COR-L47 (cell line): Measurements from ENCODE around the gene FDX1.
A peak's percentile ranks its signal among the peaks of the same experiment; 100 is the strongest.
"Not testable (repeated sequence)": the region's sequence is repeated elsewhere in the genome, so short reads cannot be mapped to it uniquely, and the experiment has no call there.

Experiments
- DNase-seq: peaks from one replicate; lab custom pipeline; 2025; lab: John Stamatoyannopoulos, UW

The FDX1 gene

GRCh38 chr11:110429731-110430266 is at the start of gene FDX1:
FDX1 (plus strand) TSS chr11:110429948; CDS start chr11:110430121, 173 bp downstream.
- peak; percentile 89 for DNase-seq

- no peak for DNase-seq
These were observed 48.7 kb upstream of the FDX1 start for GRCh38 chr11:110380836-110381622.

GRCh38 chr11:110388231-110388630 is 41.5 kb upstream of the FDX1 start:
- DNase-seq, result not testable (repeated sequence)

- no peak for DNase-seq
These were observed 39.8 kb upstream of the FDX1 start for GRCh38 chr11:110389965-110390364.

- DNase-seq, result no peak
These were observed 37.7 kb upstream of the FDX1 start for GRCh38 chr11:110392056-110392455.

GRCh38 chr11:110397668-110398286 is 32.0 kb upstream of the FDX1 start:
- DNase-seq, result not testable (repeated sequence)

GRCh38 chr11:110403585-110403984 is 26.2 kb upstream of the FDX1 start:
- DNase-seq, result not testable (repeated sequence)

GRCh38 chr11:110405636-110406035 is 24.1 kb upstream of the FDX1 start:
- DNase-seq, result not testable (repeated sequence)

- no peak for DNase-seq
These were observed 22.4 kb upstream of the FDX1 start for GRCh38 chr11:110407315-110407714.

- DNase-seq, result no peak
These were observed 20.6 kb upstream of the FDX1 start for GRCh38 chr11:110409174-110409573.

- DNase-seq, result no peak
These were observed 19.1 kb upstream of the FDX1 start for GRCh38 chr11:110410651-110411050.

GRCh38 chr11:110415081-110415480 is 14.7 kb upstream of the FDX1 start:
- DNase-seq, result no peak

- DNase-seq, result not testable (repeated sequence)
These were observed 8.1 kb upstream of the FDX1 start for GRCh38 chr11:110421658-110422057.

GRCh38 chr11:110422306-110422905 is 7.3 kb upstream of the FDX1 start:
- no peak for DNase-seq

GRCh38 chr11:110424775-110425444 is 4.8 kb upstream of the FDX1 start:
- DNase-seq, result no peak

- no peak for DNase-seq
These were observed 3.8 kb upstream of the FDX1 start for GRCh38 chr11:110425751-110426545.

GRCh38 chr11:110428040-110428439 is 1.7 kb upstream of the FDX1 start:
- DNase-seq, result no peak

GRCh38 chr11:110428956-110429730 is 605 bp upstream of the FDX1 start:
- no peak for DNase-seq

GRCh38 chr11:110430267-110431050 is 711 bp downstream of the FDX1 start:
- DNase-seq, result peak; percentile 30
